ENCODE measurements around the gene PPM1L.

Gene PPM1L

GRCh38 chr3:160725338-160725737, 30.7 kb upstream of the PPM1L start:
- no peak overlapping the region for H3K4me3 ChIP-seq (ENCODE audit: low read length)
- TF ChIP-seq, protein P1, sequence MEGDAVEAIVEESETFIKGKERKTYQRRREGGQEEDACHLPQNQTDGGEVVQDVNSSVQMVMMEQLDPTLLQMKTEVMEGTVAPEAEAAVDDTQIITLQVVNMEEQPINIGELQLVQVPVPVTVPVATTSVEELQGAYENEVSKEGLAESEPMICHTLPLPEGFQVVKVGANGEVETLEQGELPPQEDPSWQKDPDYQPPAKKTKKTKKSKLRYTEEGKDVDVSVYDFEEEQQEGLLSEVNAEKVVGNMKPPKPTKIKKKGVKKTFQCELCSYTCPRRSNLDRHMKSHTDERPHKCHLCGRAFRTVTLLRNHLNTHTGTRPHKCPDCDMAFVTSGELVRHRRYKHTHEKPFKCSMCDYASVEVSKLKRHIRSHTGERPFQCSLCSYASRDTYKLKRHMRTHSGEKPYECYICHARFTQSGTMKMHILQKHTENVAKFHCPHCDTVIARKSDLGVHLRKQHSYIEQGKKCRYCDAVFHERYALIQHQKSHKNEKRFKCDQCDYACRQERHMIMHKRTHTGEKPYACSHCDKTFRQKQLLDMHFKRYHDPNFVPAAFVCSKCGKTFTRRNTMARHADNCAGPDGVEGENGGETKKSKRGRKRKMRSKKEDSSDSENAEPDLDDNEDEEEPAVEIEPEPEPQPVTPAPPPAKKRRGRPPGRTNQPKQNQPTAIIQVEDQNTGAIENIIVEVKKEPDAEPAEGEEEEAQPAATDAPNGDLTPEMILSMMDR (conservative IDR thresholded peaks at IDR 0.05; ENCODE audit: low read length): no peak
- no peak for DNase-seq (ENCODE audit: low read depth)

DNA sequence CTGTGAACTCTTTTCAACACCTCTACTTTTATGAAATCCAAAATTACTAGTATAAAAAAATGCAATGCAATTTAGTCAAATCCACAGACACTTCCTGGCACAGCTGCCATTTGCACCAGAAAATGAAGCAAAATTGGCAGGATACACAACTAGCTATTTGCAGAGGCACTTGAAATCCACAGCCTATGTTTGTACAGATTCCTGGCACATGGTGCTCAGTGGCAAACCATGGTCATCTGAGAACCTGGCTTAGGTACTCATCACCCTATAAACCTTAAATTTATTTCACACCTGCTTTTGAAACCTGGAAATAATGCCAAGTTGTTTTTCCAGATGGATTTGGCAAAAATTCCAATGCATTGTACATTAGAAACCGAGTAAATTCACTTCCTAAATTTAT, 20.2 kb upstream of the PPM1L start:
- DNase-seq (ENCODE audit: low read depth): no peak
- H3K4me3 ChIP-seq (ENCODE audit: low read length): no peak overlapping the region
- TF ChIP-seq, protein P1 (conservative IDR thresholded peaks at IDR 0.05; ENCODE audit: low read length): no peak

- DNase-seq (ENCODE audit: low read depth): no peak
- H3K4me3 ChIP-seq (ENCODE audit: low read length): no peak overlapping the region
- TF ChIP-seq, protein P1 (conservative IDR thresholded peaks at IDR 0.05; ENCODE audit: low read length): no peak
Measured at GRCh38 chr3:160738048-160738447, 18.0 kb upstream of the PPM1L start.

DNA sequence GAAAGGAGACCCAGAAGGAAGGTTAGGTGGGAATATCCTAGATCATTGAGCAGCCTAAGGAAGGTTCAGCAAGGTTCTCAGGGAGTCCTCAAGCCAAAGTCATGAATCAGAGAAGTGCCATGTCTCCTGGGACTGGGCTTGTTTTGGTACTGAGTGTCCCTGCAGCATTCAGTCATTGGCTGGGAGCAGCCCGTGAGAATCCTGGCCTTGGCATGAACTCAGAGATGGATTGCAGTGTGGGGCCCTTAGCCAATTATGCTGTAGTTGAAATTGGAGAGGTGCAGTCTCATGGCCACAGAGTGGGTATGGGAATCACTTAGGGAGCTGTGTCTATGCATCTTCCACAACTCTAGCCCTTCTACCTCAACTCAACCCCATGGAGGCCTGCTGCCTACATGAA, 17.0 kb upstream of the PPM1L start:
- H3K4me3 ChIP-seq (ENCODE audit: low read length): no peak overlapping the region
- TF ChIP-seq, protein P1 (conservative IDR thresholded peaks at IDR 0.05; ENCODE audit: low read length): no peak
- peak; percentile 2 for DNase-seq (ENCODE audit: low read depth)

DNA sequence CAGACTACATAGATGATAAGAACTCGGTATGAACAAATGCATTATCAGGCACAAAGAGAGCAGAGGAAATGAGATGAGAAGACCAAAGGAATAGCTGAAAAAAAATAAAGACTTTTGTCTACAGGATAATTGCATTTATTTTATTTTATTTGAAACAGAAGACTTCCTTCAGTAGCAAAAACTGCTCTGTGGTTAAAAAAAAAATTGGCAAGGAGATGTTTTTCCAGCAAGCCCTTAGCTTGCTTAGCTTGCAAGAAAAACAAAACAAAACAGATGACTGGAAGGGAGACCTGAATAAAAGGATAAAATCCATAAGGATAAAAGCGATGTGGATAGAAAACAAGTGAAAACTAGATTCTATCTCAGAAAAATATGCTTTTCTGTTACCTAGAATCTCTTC, 9.1 kb upstream of the PPM1L start:
- no peak for DNase-seq (ENCODE audit: low read depth)
- no peak overlapping the region for H3K4me3 ChIP-seq (ENCODE audit: low read length)
- TF ChIP-seq, protein P1 (conservative IDR thresholded peaks at IDR 0.05; ENCODE audit: low read length): no peak

DNA sequence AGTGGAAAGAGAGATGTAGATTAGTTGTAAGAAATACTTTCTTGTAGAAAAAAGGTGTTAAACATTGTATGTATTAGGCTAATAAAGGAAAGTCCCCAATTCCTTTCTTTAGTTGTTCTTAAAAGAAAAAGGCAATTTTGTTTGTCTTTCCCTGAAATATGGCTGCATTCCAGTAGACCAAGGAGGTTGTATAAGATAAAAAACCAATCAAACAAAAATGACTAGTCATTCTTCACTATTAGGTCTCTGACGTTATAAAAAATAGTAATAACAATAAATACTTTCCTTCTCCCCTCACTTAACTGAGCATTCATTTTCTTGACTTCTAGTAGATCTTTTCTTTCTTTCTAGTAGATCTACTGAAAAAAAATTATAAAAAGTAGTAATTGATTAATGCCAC, 8.6 kb upstream of the PPM1L start:
- TF ChIP-seq, protein P1 (conservative IDR thresholded peaks at IDR 0.05; ENCODE audit: low read length): no peak
- no peak for DNase-seq (ENCODE audit: low read depth)
- H3K4me3 ChIP-seq (ENCODE audit: low read length): no peak overlapping the region

DNA sequence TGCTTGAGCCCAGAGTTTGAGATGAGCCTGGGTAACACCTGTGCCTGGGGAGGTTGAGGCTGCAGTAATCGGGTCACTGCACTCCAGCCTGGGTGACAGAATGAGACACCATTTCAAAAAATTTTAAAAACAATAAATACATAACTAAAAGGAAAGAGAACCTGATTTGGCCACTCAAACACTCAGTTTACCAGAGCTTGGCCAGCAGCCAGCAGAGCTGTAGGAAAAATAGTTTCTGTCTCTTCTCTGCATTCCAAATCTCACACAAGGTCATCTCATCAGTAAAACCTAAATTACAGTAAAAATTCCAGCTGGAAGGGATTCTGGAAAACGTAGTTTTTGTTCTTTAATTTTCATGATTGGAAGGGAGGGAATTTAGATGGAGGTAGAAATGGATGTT, 7.8 kb upstream of the PPM1L start:
- DNase-seq (ENCODE audit: low read depth): no peak
- TF ChIP-seq, protein P1 (conservative IDR thresholded peaks at IDR 0.05; ENCODE audit: low read length): no peak
- H3K4me3 ChIP-seq (ENCODE audit: low read length): no peak overlapping the region

Measured in AG10803 (cell line).